Measurements from ENCODE around the gene ACAD11.

DNA sequence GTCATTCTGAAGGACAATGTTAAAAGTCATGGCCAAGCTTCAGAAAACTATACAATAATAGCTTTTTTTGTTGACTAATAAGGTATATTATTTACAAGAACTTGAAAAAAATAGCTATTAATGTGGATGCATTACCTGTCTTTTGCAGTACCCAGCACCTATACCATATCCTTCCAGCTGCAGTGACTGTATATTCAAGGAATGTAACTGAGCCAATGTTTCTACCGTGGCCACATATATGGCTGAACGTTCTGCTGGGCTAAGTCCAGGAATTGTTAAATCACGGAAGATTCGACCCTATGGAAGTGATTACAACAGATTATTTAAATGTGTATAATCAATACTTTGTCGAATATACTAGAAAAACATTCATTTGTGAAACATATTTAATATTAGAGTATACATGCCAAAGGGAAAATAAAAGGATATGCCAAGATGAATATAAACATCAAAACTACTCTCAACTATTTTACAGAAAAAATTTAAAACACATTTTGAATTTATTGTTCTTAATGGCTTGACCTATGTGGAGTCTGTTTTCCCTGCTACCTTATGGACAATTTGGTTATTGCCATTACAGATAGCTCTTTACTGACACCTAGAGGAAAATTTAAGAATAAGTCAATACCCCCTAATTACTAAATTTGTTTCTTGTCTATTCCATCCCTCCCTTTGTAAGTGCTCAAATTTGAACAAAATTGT lies 17.6 kb downstream of the ACAD11 start:
- peak; percentile 70 for TF ChIP-seq CTCF (IDR thresholded peaks at IDR 0.05; ENCODE audit: poor library complexity)
- TF ChIP-seq EZH2 (IDR thresholded peaks at IDR 0.05; ENCODE audit: borderline replicate concordance) = no peak
- TF ChIP-seq EZH2phosphoT487 (IDR thresholded peaks at IDR 0.05; ENCODE audit: low read depth, severe bottlenecking, unreplicated experiment) = no peak

Measured in hepatocyte (in vitro differentiated cells).